ENCODE measurements around the gene RBFOX1.

GRCh38 chr16:7628981-7629380 lies 296.3 kb downstream of the RBFOX1 start:
- TF ChIP-seq CTCF (IDR thresholded peaks at IDR 0.05) (no peak), EZH2 (IDR thresholded peaks at IDR 0.05; ENCODE audit: borderline replicate concordance, insufficient read depth, low read depth, low read length, poor library complexity, severe bottlenecking) (no peak)
